ENCODE measurements around the gene STX8.

- TF ChIP-seq CTCF (IDR thresholded peaks at IDR 0.05) (no peak), POLR2A (IDR thresholded peaks at IDR 0.05) (no peak)
Measured at GRCh38 chr17:9258115-9259015, 317.3 kb downstream of the STX8 start.

Data from Peyer's patch (tissue), 4 donors.